Osteoblast (primary cell): ENCODE data around the gene TSPAN5. TPM values are rescaled to one million over a fixed set of nuclear protein-coding genes. Genes with fewer than 3 reads are reported as not detected.

Experiments
- DNase-seq: peaks from one replicate; pipeline ENCODE4 v3.0.0; 2011; ENCODE audit warnings: low spot score, mixed read lengths; ENCODE audit not compliant: insufficient read length; ENCODE audit errors: missing footprints
- H2AFZ ChIP-seq: 2 replicates; pipeline ENCODE4 v1.6.0; 2011; ENCODE audit warnings: mild to moderate bottlenecking, low read length
- H3K27ac ChIP-seq: 2 replicates; pipeline ENCODE4 v1.5.1; 2011; ENCODE audit warnings: mild to moderate bottlenecking, low read depth, low read length, moderate library complexity
- H3K27me3 ChIP-seq: 2 replicates; pipeline ENCODE4 v1.6.0; 2012; ENCODE audit warnings: mild to moderate bottlenecking, control low read depth, inconsistent platforms, low read length, moderate library complexity; ENCODE audit not compliant: insufficient read depth
- H3K36me3 ChIP-seq: 2 replicates; pipeline ENCODE4 v1.5.1; 2011; ENCODE audit warnings: mild to moderate bottlenecking, low read length, control low read depth, moderate library complexity; ENCODE audit not compliant: insufficient read depth
- H3K4me1 ChIP-seq: 2 replicates; pipeline ENCODE4 v1.5.1; 2011; ENCODE audit warnings: mild to moderate bottlenecking, low read length, control low read depth, moderate library complexity; ENCODE audit not compliant: insufficient read depth
- H3K4me2 ChIP-seq: 2 replicates; pipeline ENCODE4 v1.6.0; 2011; ENCODE audit warnings: mild to moderate bottlenecking, low read length; ENCODE audit not compliant: insufficient read depth
- H3K4me3 ChIP-seq: fragments of 200-600 bp; sonication (generic); 3 replicates; pipeline ENCODE4 v1.5.1; 2012; ENCODE audit warnings: mild to moderate bottlenecking, low read length, inconsistent platforms; ENCODE audit not compliant: insufficient read depth
- H3K79me2 ChIP-seq: 2 replicates; pipeline ENCODE4 v1.6.0; 2012; ENCODE audit warnings: mild to moderate bottlenecking, low read length, control low read depth, inconsistent platforms; ENCODE audit not compliant: insufficient read depth
- H3K9me3 ChIP-seq: 2 replicates; pipeline ENCODE4 v1.5.1; 2011; ENCODE audit warnings: low read depth, low read length, control low read depth
- H4K20me1 ChIP-seq: 2 replicates; pipeline ENCODE4 v1.6.0; 2012; ENCODE audit warnings: mild to moderate bottlenecking, low read length, control low read depth; ENCODE audit not compliant: insufficient read depth
- total RNA-seq: library from RNA; depleted of rRNA; stranded (reverse); fragments of >200 nt; gene quantifications from 2 replicates; pipeline ENCODE4 v1.2.3, GENCODE V29; 2012
- TF ChIP-seq, protein P1 (sequence below): IDR thresholded peaks from 2 replicates; pipeline ENCODE4 v1.5.1; 2011; ENCODE audit warnings: mild to moderate bottlenecking, low read depth, low read length, moderate library complexity; ENCODE audit errors: extremely low read depth

TSPAN5 gene
- total RNA-seq, 1 donor, result 36.9 TPM

DNA sequence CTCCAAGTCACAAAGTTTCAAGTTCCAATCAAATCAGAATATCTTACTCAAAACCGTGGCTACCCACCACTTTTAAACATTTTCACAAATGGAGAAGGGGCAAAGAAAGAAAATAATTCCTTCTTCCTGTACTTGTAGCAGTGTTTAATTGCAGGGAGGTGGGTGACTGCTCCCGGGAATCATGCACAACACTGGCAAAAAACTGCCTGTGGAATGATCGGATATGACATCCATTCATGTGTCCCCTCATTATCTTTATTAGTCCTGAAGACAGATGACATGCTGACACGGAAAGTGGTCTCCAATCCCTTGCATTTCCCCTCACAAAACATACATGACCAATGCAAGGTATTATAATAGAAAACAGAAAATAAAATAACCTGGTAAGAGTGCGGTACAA, 2.0 kb downstream of the TSPAN5 start:
- Histone ChIP-seq H3K79me2 (peaks cover 53% of the 10 kb centered on the region), H3K4me2 (peak overlapping the region; percentile 89), H3K4me3 (peak overlapping the region; percentile 75), H3K4me1 (peaks cover 60% of the 10 kb centered on the region), H3K36me3 (no peaks in the 10 kb centered on the region), H3K27me3 (no peaks in the 10 kb centered on the region), H3K27ac (peak overlapping the region; percentile 96), H4K20me1 (no peaks in the 10 kb centered on the region), H3K9me3 (no peaks in the 10 kb centered on the region), H2AFZ (no peak overlapping the region)
- peak; percentile 92 for DNase-seq
- TF ChIP-seq, protein P1, sequence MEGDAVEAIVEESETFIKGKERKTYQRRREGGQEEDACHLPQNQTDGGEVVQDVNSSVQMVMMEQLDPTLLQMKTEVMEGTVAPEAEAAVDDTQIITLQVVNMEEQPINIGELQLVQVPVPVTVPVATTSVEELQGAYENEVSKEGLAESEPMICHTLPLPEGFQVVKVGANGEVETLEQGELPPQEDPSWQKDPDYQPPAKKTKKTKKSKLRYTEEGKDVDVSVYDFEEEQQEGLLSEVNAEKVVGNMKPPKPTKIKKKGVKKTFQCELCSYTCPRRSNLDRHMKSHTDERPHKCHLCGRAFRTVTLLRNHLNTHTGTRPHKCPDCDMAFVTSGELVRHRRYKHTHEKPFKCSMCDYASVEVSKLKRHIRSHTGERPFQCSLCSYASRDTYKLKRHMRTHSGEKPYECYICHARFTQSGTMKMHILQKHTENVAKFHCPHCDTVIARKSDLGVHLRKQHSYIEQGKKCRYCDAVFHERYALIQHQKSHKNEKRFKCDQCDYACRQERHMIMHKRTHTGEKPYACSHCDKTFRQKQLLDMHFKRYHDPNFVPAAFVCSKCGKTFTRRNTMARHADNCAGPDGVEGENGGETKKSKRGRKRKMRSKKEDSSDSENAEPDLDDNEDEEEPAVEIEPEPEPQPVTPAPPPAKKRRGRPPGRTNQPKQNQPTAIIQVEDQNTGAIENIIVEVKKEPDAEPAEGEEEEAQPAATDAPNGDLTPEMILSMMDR, result no peak

DNA sequence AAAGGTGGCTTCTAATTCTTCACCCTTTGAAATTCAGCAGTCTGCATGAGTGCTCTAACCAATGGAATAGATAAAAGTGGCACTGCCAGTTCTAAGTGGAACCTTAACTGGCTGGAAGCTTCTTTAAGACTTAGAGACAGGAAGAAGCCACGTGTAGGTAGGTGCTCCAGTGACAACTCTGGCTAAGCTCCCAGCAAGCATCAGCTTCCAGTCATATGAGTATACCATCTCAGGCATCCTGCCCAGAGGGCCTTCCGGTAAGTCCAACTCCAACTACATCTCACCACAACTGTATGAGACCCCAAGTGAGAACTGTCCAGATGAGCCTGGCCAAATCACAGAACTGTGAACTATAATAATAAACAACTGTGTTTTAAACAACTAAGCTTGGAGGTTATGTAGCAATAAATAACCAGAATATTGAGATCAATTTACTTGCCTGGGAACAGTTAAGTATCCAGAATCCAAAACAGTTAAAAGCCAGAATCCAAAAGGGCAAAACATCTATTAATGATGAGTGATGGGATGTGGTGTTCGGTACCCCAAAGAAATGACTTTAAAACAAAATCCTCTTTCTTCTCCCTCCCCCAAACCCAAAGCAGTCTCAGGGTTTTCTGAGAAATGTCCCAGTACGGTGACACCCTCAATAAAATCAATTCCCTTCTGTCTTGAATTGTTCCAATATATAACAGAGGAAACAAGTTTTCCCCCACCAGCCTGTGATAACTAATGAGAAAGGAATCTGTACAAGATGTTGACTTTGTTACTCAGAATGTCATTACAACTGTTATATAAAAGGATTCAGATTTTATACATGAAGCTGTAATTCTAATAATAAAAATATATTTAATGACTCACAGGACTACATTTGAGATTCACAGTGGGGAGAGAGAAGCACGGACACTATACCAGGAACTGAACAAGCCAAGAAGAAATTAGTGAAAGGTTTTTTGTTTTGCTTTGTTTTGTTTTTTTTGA, 4.2 kb downstream of the TSPAN5 start:
- H3K4me2 ChIP-seq, result peak overlapping the region; percentile 89
- no peak overlapping the region for H2AFZ ChIP-seq
- peaks cover 50% of the 10 kb centered on the region for H3K4me1 ChIP-seq
- peaks cover 76% of the 10 kb centered on the region for H3K79me2 ChIP-seq
- DNase-seq, result peak; percentile 87
- H3K4me3 ChIP-seq, result peak overlapping the region; percentile 75
- H3K9me3 ChIP-seq, result no peaks in the 10 kb centered on the region
- TF ChIP-seq, protein P1, result no peak
- H3K27ac ChIP-seq, result peak overlapping the region; percentile 96
- H3K27me3 ChIP-seq, result no peaks in the 10 kb centered on the region
- H4K20me1 ChIP-seq, result no peaks in the 10 kb centered on the region
- no peaks in the 10 kb centered on the region for H3K36me3 ChIP-seq

DNA sequence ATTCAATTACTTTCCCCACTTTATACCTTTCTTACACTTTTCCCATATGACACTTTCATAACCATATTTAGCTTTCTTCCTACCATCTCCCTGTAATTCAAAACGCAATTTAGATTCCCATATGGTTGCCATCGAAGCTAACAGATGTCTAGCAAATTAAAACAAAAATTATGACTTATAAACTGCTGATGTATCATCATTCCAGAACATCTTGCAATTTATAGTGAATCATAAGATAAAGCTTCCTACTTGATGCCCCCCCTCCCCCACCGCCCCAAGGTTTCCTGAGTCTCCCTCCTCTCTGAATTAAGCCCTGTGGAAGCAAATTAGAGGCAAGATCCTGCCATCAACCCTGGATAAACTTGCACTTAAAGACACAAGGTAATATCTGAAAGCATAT, 5.4 kb downstream of the TSPAN5 start:
- peak overlapping the region; percentile 20 for H3K4me3 ChIP-seq
- no peaks in the 10 kb centered on the region for H3K36me3 ChIP-seq
- no peaks in the 10 kb centered on the region for H3K27me3 ChIP-seq
- H3K79me2 ChIP-seq, result peaks cover 85% of the 10 kb centered on the region
- peak overlapping the region; percentile 96 for H3K27ac ChIP-seq
- H3K4me1 ChIP-seq, result peaks cover 59% of the 10 kb centered on the region
- H3K4me2 ChIP-seq, result peak overlapping the region; percentile 89
- no peaks in the 10 kb centered on the region for H3K9me3 ChIP-seq
- H4K20me1 ChIP-seq, result no peaks in the 10 kb centered on the region
- TF ChIP-seq, protein P1, result no peak
- DNase-seq, result peak; percentile 58
- no peak overlapping the region for H2AFZ ChIP-seq

DNA sequence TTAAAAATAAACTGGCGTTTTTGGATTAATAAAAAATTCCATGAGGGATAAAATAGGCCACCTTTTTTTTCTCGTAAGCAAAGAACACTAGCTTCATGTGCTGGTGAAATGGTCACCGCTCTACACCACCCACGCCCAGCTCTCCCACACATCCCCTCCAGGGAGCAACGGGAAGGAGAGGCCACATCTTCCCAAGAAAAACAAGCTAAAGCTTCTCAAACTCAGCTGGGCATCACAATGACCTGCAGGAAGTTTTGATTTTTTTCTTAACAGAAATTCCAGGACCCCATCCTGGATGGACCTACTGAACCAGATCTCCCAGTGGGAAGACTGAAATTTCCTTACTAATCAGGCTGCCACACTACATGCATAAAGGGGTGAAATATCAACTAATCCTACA, 9.8 kb downstream of the TSPAN5 start:
- H3K27me3 ChIP-seq, result no peaks in the 10 kb centered on the region
- peaks cover 42% of the 10 kb centered on the region for H3K4me1 ChIP-seq
- H3K79me2 ChIP-seq, result peaks cover 97% of the 10 kb centered on the region
- H2AFZ ChIP-seq, result no peak overlapping the region
- H3K36me3 ChIP-seq, result no peaks in the 10 kb centered on the region
- no peaks in the 10 kb centered on the region for H4K20me1 ChIP-seq
- TF ChIP-seq, protein P1, result no peak
- H3K27ac ChIP-seq, result peak overlapping the region; percentile 62
- no peaks in the 10 kb centered on the region for H3K9me3 ChIP-seq
- peak overlapping the region; percentile 36 for H3K4me3 ChIP-seq
- peak overlapping the region; percentile 66 for H3K4me2 ChIP-seq
- no peak for DNase-seq
